ENCODE data around the gene NEMP2. TPM values are rescaled to one million over a fixed set of nuclear protein-coding genes. Genes with fewer than 3 reads are reported as not detected.

The NEMP2 gene
- polyA plus RNA-seq, 2 of the 4 experiments (the other 2 are of a cell fraction) = 7.1 to 22.0 TPM

DNA sequence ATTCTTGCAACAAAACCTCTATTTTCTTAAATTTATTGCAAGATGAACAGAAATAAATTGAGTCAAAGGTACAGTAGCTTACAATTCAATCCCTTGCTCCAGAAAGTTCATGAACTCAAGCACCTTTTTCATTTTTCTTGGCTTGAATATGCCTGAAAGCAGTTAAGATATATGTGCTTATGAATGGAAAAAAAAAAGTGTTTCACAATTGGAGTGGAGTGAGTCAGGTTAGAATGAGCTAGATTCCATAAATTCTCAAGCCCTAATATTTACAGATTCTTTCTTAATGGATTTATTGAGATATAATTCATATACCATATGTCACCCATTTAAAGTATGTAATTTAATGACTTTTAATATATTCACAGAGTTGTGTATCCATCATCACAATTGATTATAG, 39.6 kb upstream of the NEMP2 start (continued):
- TF ChIP-seq, protein P1, sequence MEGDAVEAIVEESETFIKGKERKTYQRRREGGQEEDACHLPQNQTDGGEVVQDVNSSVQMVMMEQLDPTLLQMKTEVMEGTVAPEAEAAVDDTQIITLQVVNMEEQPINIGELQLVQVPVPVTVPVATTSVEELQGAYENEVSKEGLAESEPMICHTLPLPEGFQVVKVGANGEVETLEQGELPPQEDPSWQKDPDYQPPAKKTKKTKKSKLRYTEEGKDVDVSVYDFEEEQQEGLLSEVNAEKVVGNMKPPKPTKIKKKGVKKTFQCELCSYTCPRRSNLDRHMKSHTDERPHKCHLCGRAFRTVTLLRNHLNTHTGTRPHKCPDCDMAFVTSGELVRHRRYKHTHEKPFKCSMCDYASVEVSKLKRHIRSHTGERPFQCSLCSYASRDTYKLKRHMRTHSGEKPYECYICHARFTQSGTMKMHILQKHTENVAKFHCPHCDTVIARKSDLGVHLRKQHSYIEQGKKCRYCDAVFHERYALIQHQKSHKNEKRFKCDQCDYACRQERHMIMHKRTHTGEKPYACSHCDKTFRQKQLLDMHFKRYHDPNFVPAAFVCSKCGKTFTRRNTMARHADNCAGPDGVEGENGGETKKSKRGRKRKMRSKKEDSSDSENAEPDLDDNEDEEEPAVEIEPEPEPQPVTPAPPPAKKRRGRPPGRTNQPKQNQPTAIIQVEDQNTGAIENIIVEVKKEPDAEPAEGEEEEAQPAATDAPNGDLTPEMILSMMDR (IDR thresholded peaks at IDR 0.05) = no peak
- TF ChIP-seq NR3C1 (IDR thresholded peaks at IDR 0.05) (no peak), SMC3 (IDR thresholded peaks at IDR 0.05) (no peak), CHD4 (IDR thresholded peaks at IDR 0.05; ENCODE audit: borderline replicate concordance) (no peak), FOXS1 (CRISPR knock-in tag; IDR thresholded peaks at IDR 0.05) (no peak), CBX8 (IDR thresholded peaks at IDR 0.05) (no peak), GATA3 (IDR thresholded peaks at IDR 0.05; ENCODE audit: borderline replicate concordance) (peak; percentile 45; the same call in 1 of the 2 replicates), HOXA7 (CRISPR knock-in tag; IDR thresholded peaks at IDR 0.05) (no peak), EP300 (IDR thresholded peaks at IDR 0.05) (peak in 1 of 2 experiments; percentile 23; a peak in 1 of 5 replicates), JUNB (IDR thresholded peaks at IDR 0.05) (peak; percentile 44; the same call in 1 of the 2 replicates), CBX2 (IDR thresholded peaks at IDR 0.05; ENCODE audit: borderline replicate concordance, low read depth) (no peak), MAFK (IDR thresholded peaks at IDR 0.05; ENCODE audit: partially characterized antibody) (no peak), PHF8 (IDR thresholded peaks at IDR 0.05; ENCODE audit: borderline replicate concordance, low read depth) (no peak), FOSL2 (IDR thresholded peaks at IDR 0.05) (no peak), FOSL2 (CRISPR knock-in tag; IDR thresholded peaks at IDR 0.05) (peak; percentile 77), HEYL (CRISPR knock-in tag; IDR thresholded peaks at IDR 0.05) (no peak), ZNF302 (CRISPR knock-in tag; IDR thresholded peaks at IDR 0.05) (no peak)

- CTCF ChIA-PET = interaction anchor here (0.7 kb wide), 1 partner anchor 444 kb away, joined by 3 read pairs; no protein-coding TSS in a partner anchor
- Histone ChIP-seq H3K9me3 (peaks cover 10% of the 10 kb centered on the region), H3K4me1 (peaks cover 47% of the 10 kb centered on the region), H3K27ac (peak overlapping the region in 1 of 2 experiments; percentile 67; a peak in 3 of 6 replicates), H3K4me2 (peak overlapping the region; percentile 8; the same call in 1 of the 3 replicates), H3K4me3 (no peak overlapping the region)
- no peak for ATAC-seq
- TF ChIP-seq JUN (IDR thresholded peaks at IDR 0.05) = no peak
- TF ChIP-seq CHD4 (IDR thresholded peaks at IDR 0.05; ENCODE audit: borderline replicate concordance) = no peak
- no peak for TF ChIP-seq FOSL2 (IDR thresholded peaks at IDR 0.05)
- TF ChIP-seq FOSL2 (CRISPR knock-in tag; IDR thresholded peaks at IDR 0.05) = no peak
- no peak for TF ChIP-seq GATA3 (IDR thresholded peaks at IDR 0.05; ENCODE audit: borderline replicate concordance)
- TF ChIP-seq ELK1 (IDR thresholded peaks at IDR 0.05; ENCODE audit: low read depth, low read length) = no peak
- TF ChIP-seq, protein P1 (IDR thresholded peaks at IDR 0.05) = no peak
- TF ChIP-seq, protein P2, sequence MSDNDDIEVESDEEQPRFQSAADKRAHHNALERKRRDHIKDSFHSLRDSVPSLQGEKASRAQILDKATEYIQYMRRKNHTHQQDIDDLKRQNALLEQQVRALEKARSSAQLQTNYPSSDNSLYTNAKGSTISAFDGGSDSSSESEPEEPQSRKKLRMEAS (IDR thresholded peaks at IDR 0.05) = no peak
- no peak for TF ChIP-seq JUNB (IDR thresholded peaks at IDR 0.05)
- TF ChIP-seq, protein P3, sequence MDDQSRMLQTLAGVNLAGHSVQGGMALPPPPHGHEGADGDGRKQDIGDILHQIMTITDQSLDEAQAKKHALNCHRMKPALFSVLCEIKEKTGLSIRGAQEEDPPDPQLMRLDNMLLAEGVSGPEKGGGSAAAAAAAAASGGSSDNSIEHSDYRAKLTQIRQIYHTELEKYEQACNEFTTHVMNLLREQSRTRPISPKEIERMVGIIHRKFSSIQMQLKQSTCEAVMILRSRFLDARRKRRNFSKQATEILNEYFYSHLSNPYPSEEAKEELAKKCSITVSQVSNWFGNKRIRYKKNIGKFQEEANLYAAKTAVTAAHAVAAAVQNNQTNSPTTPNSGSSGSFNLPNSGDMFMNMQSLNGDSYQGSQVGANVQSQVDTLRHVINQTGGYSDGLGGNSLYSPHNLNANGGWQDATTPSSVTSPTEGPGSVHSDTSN (IDR thresholded peaks at IDR 0.05) = no peak
- no peak for TF ChIP-seq SREBF2 (IDR thresholded peaks at IDR 0.05)
- no peak for TF ChIP-seq HDAC2 (IDR thresholded peaks at IDR 0.05)
- TF ChIP-seq SMC3 (IDR thresholded peaks at IDR 0.05) = no peak
- POLR2A ChIA-PET = no interaction called here
- no peak for DNase-seq (ENCODE audit: low read depth in 1 of 2, low spot score in 1 of 2)
- FAIRE-seq = no peak
Measured at GRCh38 chr2:190572246-190572645, 37.7 kb upstream of the NEMP2 start.

Data from A549 (cell line).